GM12874 (cell line): ENCODE results near the gene LSR.

Experiments used
- TF ChIP-seq, protein P1 (sequence below): IDR thresholded peaks from 2 replicates; pipeline ENCODE4 v1.5.1; 2011; ENCODE audit warnings: low read depth, mild to moderate bottlenecking, control low read depth, low read length, moderate library complexity; ENCODE audit not compliant: insufficient read depth

The LSR gene

DNA sequence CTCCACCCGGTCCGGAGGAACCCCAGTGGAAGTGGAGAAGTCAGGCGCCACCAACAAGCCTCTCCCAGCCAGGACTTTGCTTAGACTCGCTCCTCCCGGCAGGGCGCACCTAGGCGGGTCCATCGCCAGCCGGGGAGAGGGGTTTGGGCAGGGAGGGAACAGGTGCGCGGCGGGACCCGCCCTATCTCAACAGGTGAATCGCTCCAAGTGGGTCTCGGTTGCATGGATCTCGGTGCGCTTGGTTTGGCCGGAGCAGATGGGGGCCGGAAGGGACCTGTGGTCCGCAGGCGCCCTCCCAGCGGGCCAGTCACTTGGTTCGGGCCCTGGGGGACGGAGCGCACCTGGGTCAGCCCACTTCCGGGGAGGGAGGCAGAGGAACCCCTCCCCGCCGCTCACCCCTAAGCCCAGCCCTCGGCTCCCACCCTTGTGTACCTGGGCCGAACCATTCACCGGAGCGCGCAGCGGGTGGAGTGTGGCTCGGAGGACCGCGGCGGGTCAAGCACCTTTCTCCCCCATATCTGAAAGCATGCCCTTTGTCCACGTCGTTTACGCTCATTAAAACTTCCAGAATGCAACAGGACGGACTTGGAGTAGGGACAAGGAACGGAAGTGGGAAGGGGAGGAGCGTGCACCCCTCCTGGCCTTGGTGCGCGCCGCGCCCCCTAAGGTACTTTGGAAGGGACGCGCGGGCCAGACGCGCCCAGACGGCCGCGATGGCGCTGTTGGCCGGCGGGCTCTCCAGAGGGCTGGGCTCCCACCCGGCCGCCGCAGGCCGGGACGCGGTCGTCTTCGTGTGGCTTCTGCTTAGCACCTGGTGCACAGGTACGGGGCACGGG, at the start of gene LSR:
LSR (plus strand) TSS at position 693 of the 836 bp plus-strand sequence; CDS start at position 714, 21 bp downstream.
- TF ChIP-seq, protein P1, sequence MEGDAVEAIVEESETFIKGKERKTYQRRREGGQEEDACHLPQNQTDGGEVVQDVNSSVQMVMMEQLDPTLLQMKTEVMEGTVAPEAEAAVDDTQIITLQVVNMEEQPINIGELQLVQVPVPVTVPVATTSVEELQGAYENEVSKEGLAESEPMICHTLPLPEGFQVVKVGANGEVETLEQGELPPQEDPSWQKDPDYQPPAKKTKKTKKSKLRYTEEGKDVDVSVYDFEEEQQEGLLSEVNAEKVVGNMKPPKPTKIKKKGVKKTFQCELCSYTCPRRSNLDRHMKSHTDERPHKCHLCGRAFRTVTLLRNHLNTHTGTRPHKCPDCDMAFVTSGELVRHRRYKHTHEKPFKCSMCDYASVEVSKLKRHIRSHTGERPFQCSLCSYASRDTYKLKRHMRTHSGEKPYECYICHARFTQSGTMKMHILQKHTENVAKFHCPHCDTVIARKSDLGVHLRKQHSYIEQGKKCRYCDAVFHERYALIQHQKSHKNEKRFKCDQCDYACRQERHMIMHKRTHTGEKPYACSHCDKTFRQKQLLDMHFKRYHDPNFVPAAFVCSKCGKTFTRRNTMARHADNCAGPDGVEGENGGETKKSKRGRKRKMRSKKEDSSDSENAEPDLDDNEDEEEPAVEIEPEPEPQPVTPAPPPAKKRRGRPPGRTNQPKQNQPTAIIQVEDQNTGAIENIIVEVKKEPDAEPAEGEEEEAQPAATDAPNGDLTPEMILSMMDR = no peak

DNA sequence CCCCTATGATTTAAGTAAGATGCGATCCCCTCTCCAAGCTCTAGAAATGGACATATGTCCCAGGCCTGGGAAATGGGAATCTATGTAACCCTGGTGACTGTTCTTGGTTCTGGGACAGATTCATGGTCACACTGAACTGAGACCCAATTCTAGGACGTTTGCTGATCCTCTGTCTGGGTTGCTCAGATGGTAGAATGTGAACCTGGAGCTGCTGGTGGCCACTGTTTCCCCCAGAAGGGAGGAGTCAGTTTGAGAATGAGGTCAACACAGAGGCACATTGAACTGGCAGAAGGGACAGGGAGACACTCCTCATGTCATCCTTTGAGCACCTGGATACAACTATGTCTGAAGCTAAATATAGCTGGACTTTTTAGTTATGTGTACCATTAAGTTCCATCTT, 49.3 kb upstream of the LSR start:
- TF ChIP-seq, protein P1 = no peak

DNA sequence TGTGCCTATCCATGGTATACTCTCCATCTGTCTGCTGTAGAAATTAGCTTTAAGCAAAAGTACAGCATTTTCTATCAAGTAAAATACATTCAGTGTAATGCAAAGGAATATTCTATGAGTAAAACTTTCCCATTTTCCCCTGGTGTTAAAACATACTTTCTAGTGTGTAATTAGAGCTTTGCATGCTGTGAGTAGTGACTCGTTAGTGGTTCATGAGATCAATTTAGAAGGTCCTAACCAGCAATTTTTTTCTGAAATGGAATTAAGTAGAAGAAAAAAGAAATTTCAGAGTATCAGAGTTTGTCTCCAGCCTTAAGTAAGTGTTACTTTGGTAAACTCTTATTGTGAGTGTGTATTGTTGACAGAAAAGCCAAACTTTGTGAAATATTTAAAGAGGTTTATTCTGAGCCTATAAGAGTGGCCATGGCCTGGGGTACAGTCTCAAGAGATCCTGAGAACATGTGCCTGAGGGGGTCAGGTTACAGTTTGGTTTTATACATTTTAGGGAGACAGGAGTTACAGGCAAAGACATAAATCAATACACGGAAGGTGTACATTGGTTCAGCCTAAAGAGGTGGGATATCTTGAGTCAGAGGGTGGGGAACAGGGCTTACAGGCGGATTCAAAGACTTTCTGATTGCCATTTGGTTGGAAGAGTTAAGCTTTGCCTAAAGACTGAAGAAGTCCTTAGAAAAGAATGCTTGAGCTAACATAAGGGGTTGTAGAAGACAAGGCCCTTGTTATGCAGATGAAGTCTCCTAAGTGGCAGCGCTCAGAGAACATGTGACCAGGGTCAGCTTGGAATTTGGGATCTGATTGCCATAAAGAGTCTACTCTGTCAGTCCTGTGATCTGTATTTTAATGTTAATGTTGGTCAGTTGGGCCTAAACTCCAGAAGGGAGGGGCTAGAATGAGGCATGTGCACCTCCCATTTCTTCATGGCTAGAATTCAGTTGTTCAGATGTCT, 45.8 kb upstream of the LSR start:
- TF ChIP-seq, protein P1 = no peak

- TF ChIP-seq, protein P1 = no peak
These were observed 43.7 kb upstream of the LSR start for GRCh38 chr19:35204799-35205732.

DNA sequence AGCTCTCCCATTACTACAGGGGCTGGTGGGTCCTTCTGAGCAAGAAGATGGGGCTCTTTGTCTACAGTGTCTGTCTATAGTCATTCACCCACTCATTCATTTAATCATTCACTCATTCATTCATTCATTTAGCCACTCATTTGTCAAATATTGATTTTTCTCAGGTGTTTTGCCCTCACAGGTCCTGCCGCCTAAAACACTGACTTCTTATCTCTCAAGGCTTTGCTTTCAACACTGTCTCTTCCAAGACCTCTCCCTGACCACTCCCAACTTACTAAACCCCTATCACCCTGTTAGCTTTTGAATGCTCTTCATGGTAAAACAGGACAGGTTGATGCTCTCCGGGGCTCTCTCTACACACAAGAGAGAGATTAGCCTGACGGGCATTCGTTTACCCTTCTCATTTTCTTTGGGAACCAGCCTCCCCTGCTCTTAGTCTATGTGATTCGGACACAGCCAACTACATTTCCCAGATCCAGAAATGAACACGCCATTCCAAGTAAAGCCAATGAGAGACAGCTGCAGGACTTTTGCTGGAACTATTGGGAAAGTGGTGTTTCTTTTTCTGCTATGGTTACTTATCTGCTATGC, 43.0 kb upstream of the LSR start:
- TF ChIP-seq, protein P1 = no peak

DNA sequence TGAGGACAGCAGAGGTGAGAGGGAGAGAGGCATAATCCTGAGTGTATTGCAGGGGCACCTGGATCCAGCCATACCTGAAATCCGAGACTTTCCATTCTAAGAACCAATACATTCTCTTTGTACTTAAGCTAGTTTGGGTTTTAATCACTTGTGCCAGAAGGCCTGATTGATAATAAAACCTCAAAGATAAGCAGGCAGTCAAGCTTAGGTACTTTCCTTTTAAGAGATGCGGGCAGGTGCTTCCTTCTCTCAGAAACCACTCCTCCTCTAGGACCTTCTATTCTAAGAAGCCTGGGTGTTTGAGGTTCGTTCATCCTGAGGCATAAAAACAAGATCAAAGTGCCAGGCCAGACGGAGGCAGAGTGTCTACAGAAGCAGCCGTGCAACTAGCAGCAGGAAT, 42.4 kb upstream of the LSR start:
- TF ChIP-seq, protein P1 = no peak
